IMR-90 (cell line): ENCODE results near the gene PPFIA2. TPM values are rescaled to one million over a fixed set of nuclear protein-coding genes. Genes with fewer than 3 reads are reported as not detected.

Source experiments
- ATAC-seq: fragments of 200-7000 bp; cut with Tn5 transposase; 2 replicates; pipeline ENCODE4 v1.9.1; 2020; ENCODE audit warnings: low read depth, mild to moderate bottlenecking, moderate library complexity
- BruUV-seq: library from RNA; stranded (reverse); fragments of 400-500 nt; replicated peaks from 2 replicates; lab custom pipeline; 2021; lab: Mats Ljungman, UMichigan
- CTCF ChIA-PET: fragments of 300-600 bp; formaldehyde crosslinking; extraction: SDS; loops from one replicate; lab custom pipeline; 2021; ENCODE audit warnings: antibody characterized with exemption; lab: Yijun Ruan, JAX
- POLR2A ChIA-PET: fragments of 300-600 bp; sonication (Branson Sonifier 250); formaldehyde crosslinking; loops from one replicate; lab custom pipeline; 2022; ENCODE audit warnings: antibody characterized with exemption; ENCODE audit not compliant: unreplicated experiment; lab: Charles Lee
- DNase-seq: peaks from one replicate; pipeline ENCODE4 v3.0.0; 2013
- H2AFZ ChIP-seq: replicated peaks from 2 replicates; pipeline ENCODE3; 2013; ENCODE audit warnings: low read length, mild to moderate bottlenecking; ENCODE audit not compliant: poor library complexity
- H2AK5ac ChIP-seq: 2 replicates; pipeline ENCODE4 v1.6.1; 2013; ENCODE audit warnings: low read depth, low read length, inconsistent platforms
- H2AK9ac ChIP-seq: replicated peaks from 2 replicates; pipeline ENCODE3; 2013; ENCODE audit warnings: mild to moderate bottlenecking, low read depth, low read length, moderate library complexity; ENCODE audit not compliant: poor library complexity
- H2BK120ac ChIP-seq: 2 replicates; pipeline ENCODE4 v1.6.1; 2013; ENCODE audit warnings: low read depth, low read length, inconsistent platforms
- H2BK15ac ChIP-seq: 3 replicates; pipeline ENCODE4 v1.6.1; 2013; ENCODE audit warnings: low read depth, low read length, inconsistent platforms
- H2BK20ac ChIP-seq: 2 replicates; pipeline ENCODE4 v1.6.1; 2013; ENCODE audit warnings: low read depth, mild to moderate bottlenecking, inconsistent platforms, low read length, moderate library complexity
- H2BK5ac ChIP-seq: 2 replicates; pipeline ENCODE4 v1.6.1; 2013; ENCODE audit warnings: mild to moderate bottlenecking, low read depth, low read length, inconsistent platforms; ENCODE audit not compliant: poor library complexity, severe bottlenecking
- H3K14ac ChIP-seq: replicated peaks from 2 replicates; pipeline ENCODE4 v1.6.1; 2013; ENCODE audit warnings: low read depth, low read length, inconsistent platforms
- H3K18ac ChIP-seq: 2 replicates; pipeline ENCODE4 v1.6.1; 2013; ENCODE audit warnings: low read depth, low read length, control low read depth
- H3K23ac ChIP-seq: 2 replicates; pipeline ENCODE4 v1.6.1; 2013; ENCODE audit warnings: low read depth, low read length, inconsistent platforms
- H3K27ac ChIP-seq: 2 replicates; pipeline ENCODE4 v1.5.1; 2013; ENCODE audit warnings: mild to moderate bottlenecking, control low read depth, low read length; ENCODE audit not compliant: insufficient read depth
- H3K27me3 ChIP-seq: 2 replicates; pipeline ENCODE4 v1.6.1; 2013; ENCODE audit warnings: low read length; ENCODE audit not compliant: control insufficient read depth, insufficient read depth
- H3K36me3 ChIP-seq: 2 replicates; pipeline ENCODE4 v1.6.1; 2013; ENCODE audit warnings: low read length, mixed read lengths; ENCODE audit not compliant: control insufficient read depth, insufficient read depth
- H3K4ac ChIP-seq: 2 replicates; pipeline ENCODE4 v1.6.1; 2013; ENCODE audit warnings: low read depth, low read length, inconsistent platforms
- H3K4me1 ChIP-seq: 2 replicates; pipeline ENCODE4 v1.6.1; 2013; ENCODE audit warnings: low read length, mixed read lengths; ENCODE audit not compliant: control insufficient read depth, insufficient read depth
- H3K4me2 ChIP-seq: 2 replicates; pipeline ENCODE4 v1.6.1; 2013; ENCODE audit warnings: low read depth, mild to moderate bottlenecking, control low read depth, low read length, moderate library complexity
- H3K4me3 ChIP-seq: 2 replicates; pipeline ENCODE4 v1.5.1; 2013; ENCODE audit warnings: low read depth, mild to moderate bottlenecking, control low read depth, low read length, moderate library complexity; ENCODE audit not compliant: insufficient read depth
- H3K56ac ChIP-seq: 2 replicates; pipeline ENCODE4 v1.6.1; 2013; ENCODE audit warnings: low read length, inconsistent platforms; ENCODE audit not compliant: insufficient read depth; ENCODE audit errors: extremely low read depth
- H3K79me1 ChIP-seq, 2 experiments: 2 replicates each; pipeline ENCODE4 v1.6.1; 2013; ENCODE audit warnings: low read length in 2 of 2, inconsistent platforms in 1 of 2, low read depth in 1 of 2
- H3K9ac ChIP-seq: 2 replicates; pipeline ENCODE4 v1.6.1; 2013; ENCODE audit warnings: low read depth, low read length, control low read depth
- H3K9me1 ChIP-seq: 2 replicates; pipeline ENCODE4 v1.6.1; 2013; ENCODE audit warnings: low read length, inconsistent platforms; ENCODE audit not compliant: insufficient read depth
- H3K9me3 ChIP-seq: 2 replicates; pipeline ENCODE4 v1.6.1; 2013; ENCODE audit warnings: low read length; ENCODE audit not compliant: control insufficient read depth, insufficient read depth
- H4K20me1 ChIP-seq: 2 replicates; pipeline ENCODE4 v1.6.1; 2013; ENCODE audit warnings: low read length, inconsistent platforms; ENCODE audit not compliant: insufficient read depth
- H4K5ac ChIP-seq: 2 replicates; pipeline ENCODE4 v1.6.1; 2013; ENCODE audit warnings: mild to moderate bottlenecking, low read depth, low read length, control low read depth
- H4K8ac ChIP-seq, 2 experiments: 2 replicates each; pipeline ENCODE4 v1.6.1; 2013; ENCODE audit warnings: low read depth in 2 of 2, low read length in 2 of 2, control low read depth in 1 of 2, inconsistent platforms in 1 of 2
- H4K91ac ChIP-seq: 2 replicates; pipeline ENCODE4 v1.6.1; 2013; ENCODE audit warnings: low read depth, low read length, inconsistent platforms; ENCODE audit not compliant: insufficient read depth
- BHLHE40 ChIP-seq: fragments of 150-350 bp; IDR thresholded peaks from 2 replicates; pipeline ENCODE4 v1.6.1; 2016; ENCODE audit warnings: mild to moderate bottlenecking, low read depth, low read length
- MXI1 ChIP-seq: IDR thresholded peaks from 2 replicates; pipeline ENCODE4 v1.6.1; 2012; ENCODE audit warnings: low read depth, mild to moderate bottlenecking, low read length, moderate library complexity, borderline replicate concordance
- NFE2L2 ChIP-seq: fragments of 150-350 bp; IDR thresholded peaks from 2 replicates; pipeline ENCODE4 v1.6.1; 2016; ENCODE audit warnings: low read depth, mild to moderate bottlenecking, low read length
- RAD21 ChIP-seq: IDR thresholded peaks from 2 replicates; pipeline ENCODE4 v1.6.1; 2012; ENCODE audit warnings: low read length, improper control_type of control experiment
- RCOR1 ChIP-seq: IDR thresholded peaks from 2 replicates; pipeline ENCODE4 v1.6.1; 2012; ENCODE audit warnings: mild to moderate bottlenecking, low read length, improper control_type of control experiment; ENCODE audit not compliant: insufficient replicate concordance
- RFX5 ChIP-seq: IDR thresholded peaks from 2 replicates; pipeline ENCODE4 v1.8.0; 2012; ENCODE audit warnings: low read depth, mild to moderate bottlenecking, low read length, moderate library complexity
- SMC3 ChIP-seq: fragments of 150-350 bp; IDR thresholded peaks from 2 replicates; pipeline ENCODE4 v1.6.1; 2016; ENCODE audit warnings: low read depth, mild to moderate bottlenecking, antibody characterized with exemption, low read length, moderate library complexity
- WGBS, 2 experiments: methylation state at CpG; one replicate each; pipeline versions ENCODE4 v1.1.5 to v1.1.7; 2013; ENCODE audit warnings: missing lambda C conversion rate in 2 of 2; ENCODE audit not compliant: insufficient read length in 1 of 2; ENCODE audit errors: extremely low coverage in 2 of 2; 5-methylcytosine and 5-hydroxymethylcytosine counted together
- dilution Hi-C: fragments of 300-500 bp; cut with HindIII; formaldehyde crosslinking; loops from one replicate; pipeline ENCODE4 v1.14.3; 2018; ENCODE audit warnings: low sequenced_read_pairs; ENCODE audit not compliant: unreplicated experiment
- in situ Hi-C: fragments of 300-500 bp; cut with MboI; formaldehyde crosslinking; loops from 3 replicates; pipeline ENCODE4 v1.14.3; 2019; ENCODE audit warnings: low sequenced_read_pairs, inconsistent platforms, mixed read lengths
- intact Hi-C: fragments of 100-400 bp; cut with micrococcal nuclease; formaldehyde crosslinking; loops from 2 replicates; pipeline ENCODE4 v1.10.0; 2022
- polyA plus RNA-seq, 3 experiments: library from polyadenylated mRNA; depleted of rRNA; stranded (reverse); fragments of >200 nt; gene quantifications; 2 replicates each; pipeline ENCODE4 v1.2.3, GENCODE V29; 2012; ENCODE audit warnings: low replicate concordance in 1 of 3
- total RNA-seq: library from RNA; depleted of rRNA; stranded (reverse); fragments of >200 nt; gene quantifications from 2 replicates; pipeline ENCODE4 v1.2.3, GENCODE V29; 2012

Gene PPFIA2
- total and polyA plus RNA-seq, 2 of the 4 experiments (the other 2 are of a cell fraction): 0.29 to 1.3 TPM

- no peak overlapping the region for H4K5ac ChIP-seq
- H2AFZ ChIP-seq: no peak overlapping the region
- H4K91ac ChIP-seq: no peak overlapping the region
- no TSS peak for BruUV-seq
- no peak overlapping the region for H3K56ac ChIP-seq
- no peak overlapping the region for H3K27ac ChIP-seq
- no peak overlapping the region for H2BK120ac ChIP-seq
- H2AK9ac ChIP-seq: no peak overlapping the region
- no CpG with 5 or more reads among the region's 2 CpGs for WGBS, 2 experiments
- no peak overlapping the region for H2BK5ac ChIP-seq
- ChIA-PET CTCF (no interaction called here), POLR2A (no interaction called here)
- H3K36me3 ChIP-seq: no peaks in the 10 kb centered on the region
- H3K4me2 ChIP-seq: no peak overlapping the region
- dilution Hi-C loops: no loop called here
- no peak overlapping the region for H3K23ac ChIP-seq
- no peak overlapping the region for H2BK15ac ChIP-seq
- no peaks in the 10 kb centered on the region for H3K79me1 ChIP-seq
- ATAC-seq (no peak), DNase-seq (no peak)
- H3K4me1 ChIP-seq: no peaks in the 10 kb centered on the region
- H2BK20ac ChIP-seq: no peak overlapping the region
- H4K8ac ChIP-seq: no peak overlapping the region
- H3K4me3 ChIP-seq: no peak overlapping the region
- TF ChIP-seq BHLHE40: no peak
- TF ChIP-seq SMC3: no peak
- no peak for TF ChIP-seq RCOR1
- no peak for TF ChIP-seq RAD21
- TF ChIP-seq RFX5: no peak
- TF ChIP-seq NFE2L2: no peak
- TF ChIP-seq MXI1: no peak
- no peak overlapping the region for H3K9ac ChIP-seq
- H3K14ac ChIP-seq: no peak overlapping the region
- no peak overlapping the region for H3K4ac ChIP-seq
- H3K9me1 ChIP-seq: no peaks in the 10 kb centered on the region
- H2AK5ac ChIP-seq: no peak overlapping the region
- H3K18ac ChIP-seq: no peak overlapping the region
- in situ Hi-C loops: no loop called here
- intact Hi-C loops: no loop called here
- H3K9me3 ChIP-seq: no peaks in the 10 kb centered on the region; the same call in 1 of the 2 replicates
- H4K20me1 ChIP-seq: no peaks in the 10 kb centered on the region
- H3K27me3 ChIP-seq: no peaks in the 10 kb centered on the region
Observed at GRCh38 chr12:81533054-81533453, 226.1 kb downstream of the PPFIA2 start.
